Measurements from ENCODE around the gene FAM221B.

The FAM221B gene

GRCh38 chr9:35792826-35793225, 35.7 kb downstream of the FAM221B start:
- in situ Hi-C loops (cut with MboI; ENCODE audit: low sequenced_read_pairs): loop anchor here (25.0 kb wide), 1 partner anchor 94 kb away; no protein-coding TSS in a partner anchor

DNA sequence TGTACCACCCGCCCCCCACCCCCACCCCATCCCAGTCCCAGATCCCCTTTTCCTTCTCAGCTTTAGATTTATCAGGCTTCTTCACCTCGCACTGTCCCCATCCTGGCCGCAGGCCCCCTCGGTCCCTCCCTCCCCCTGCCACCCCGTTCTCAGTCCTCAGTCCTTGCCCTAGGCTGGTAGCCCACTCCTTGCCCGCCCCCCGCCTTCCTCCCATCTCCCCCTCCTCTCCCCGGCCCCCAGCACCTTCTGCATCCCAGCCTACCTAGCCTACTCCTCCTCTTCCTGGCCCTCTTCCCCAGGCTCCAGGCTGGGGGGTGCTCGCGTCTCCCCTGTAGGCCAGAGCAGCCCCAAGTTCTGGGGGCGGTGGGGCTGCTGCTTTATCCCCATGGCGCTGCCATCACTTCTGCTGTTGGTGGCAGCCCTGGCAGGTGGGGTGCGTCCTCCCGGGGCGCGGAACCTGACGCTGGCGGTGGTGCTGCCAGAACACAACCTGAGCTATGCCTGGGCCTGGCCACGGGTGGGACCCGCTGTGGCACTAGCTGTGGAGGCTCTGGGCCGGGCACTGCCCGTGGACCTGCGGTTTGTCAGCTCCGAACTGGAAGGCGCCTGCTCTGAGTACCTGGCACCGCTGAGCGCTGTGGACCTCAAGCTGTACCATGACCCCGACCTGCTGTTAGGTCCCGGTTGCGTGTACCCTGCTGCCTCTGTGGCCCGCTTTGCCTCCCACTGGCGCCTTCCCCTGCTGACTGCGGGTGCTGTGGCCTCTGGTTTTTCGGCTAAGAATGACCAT, 36.3 kb downstream of the FAM221B start:
- in situ Hi-C loops (cut with MboI; ENCODE audit: low sequenced_read_pairs): loop anchor here (25.0 kb wide), 1 partner anchor 95 kb away; no protein-coding TSS in a partner anchor

DNA sequence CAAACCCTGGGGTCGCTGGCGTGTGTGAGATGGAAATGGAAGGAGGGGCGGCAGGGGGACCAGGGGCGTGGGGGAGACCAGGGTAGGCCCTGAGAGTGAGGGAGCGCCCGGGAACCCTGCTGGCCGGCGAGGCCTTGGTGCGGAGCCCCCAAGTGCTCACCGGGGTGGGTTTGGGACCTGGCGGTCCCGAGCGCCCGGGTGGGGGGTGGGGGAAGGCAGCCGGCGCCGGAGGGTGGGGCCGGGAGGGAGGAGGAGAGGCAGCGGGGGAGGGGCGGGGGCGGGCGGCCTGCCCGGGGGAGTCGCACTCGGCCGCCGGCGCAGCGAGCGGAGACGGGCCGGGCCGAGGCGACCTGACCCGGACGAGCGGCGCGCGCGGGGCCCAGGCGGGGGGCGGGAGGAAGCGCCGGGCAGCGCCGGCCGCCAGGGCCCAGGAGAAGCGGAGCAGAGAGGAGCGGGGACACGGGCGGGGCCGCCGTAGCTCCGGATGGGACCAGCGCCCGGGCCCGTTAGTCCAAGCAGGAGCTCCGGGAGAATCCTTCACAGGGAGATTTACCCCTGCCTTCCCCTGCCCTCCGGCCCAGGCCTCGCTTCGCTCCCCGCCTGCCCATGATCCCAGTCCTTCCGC, 37.1 kb downstream of the FAM221B start, which contains the start of gene NPR2:
Gene NPR2, plus strand, starts transcription at position 295 of the 625 bp plus-strand sequence. CDS start 818 bp downstream, outside the sequence.
- in situ Hi-C loops (cut with MboI; ENCODE audit: low sequenced_read_pairs): loop anchor here (25.0 kb wide), 1 partner anchor 96 kb away; no protein-coding TSS in a partner anchor

DNA sequence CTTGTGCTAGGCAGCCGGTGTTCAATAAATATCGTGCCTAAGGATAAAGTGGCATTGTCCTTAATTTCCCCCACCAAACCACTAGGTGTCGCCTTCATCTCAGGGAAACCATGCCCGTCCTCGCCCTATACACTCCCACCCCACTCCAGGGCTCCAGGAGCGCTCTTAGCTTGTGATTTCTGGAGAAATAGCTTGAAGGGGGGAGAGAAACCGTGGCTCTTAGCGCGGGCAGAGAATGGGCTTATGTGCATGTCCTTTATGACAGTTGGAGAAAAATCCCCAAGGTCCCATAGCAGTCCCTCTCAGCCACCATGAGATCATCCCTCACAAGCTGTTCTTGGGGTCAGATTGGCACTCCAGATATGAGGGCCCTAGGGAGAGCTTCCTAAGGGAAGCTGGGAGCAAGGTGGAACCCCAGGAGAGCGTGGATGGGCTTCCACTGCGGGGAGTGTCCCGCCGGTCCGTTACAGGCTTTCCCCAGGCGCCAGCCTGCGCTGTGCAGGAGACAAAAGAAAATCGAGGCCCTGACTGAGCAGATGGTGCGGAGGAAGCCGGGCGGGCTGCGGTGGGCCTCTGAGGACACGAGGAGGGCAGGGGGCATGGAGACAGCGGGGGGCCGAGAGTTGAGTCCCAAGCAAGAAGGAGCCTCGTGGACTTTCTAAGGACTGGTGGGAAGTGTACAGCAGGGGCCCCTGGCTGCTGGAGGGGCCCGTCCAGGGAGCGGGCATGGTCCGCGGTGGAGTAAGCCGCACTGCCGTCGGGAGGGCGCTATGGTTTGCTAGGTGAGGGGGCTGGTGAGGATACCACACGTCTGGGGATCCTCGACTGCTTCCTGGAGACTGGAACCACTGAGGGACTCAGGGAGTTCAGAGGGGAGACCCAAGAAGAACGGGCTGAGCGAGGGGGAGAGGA, 37.9 kb downstream of the FAM221B start:
- in situ Hi-C loops (cut with MboI; ENCODE audit: low sequenced_read_pairs): loop anchor here (25.0 kb wide), 1 partner anchor 97 kb away; no protein-coding TSS in a partner anchor

- in situ Hi-C loops (cut with MboI; ENCODE audit: low sequenced_read_pairs): loop anchor here (25.0 kb wide), 1 partner anchor 97 kb away; no protein-coding TSS in a partner anchor
Measured at GRCh38 chr9:35790025-35790384, 38.5 kb downstream of the FAM221B start.

GRCh38 chr9:35789541-35789940, 39.0 kb downstream of the FAM221B start:
- in situ Hi-C loops (cut with MboI; ENCODE audit: low sequenced_read_pairs): loop anchor here (25.0 kb wide), 1 partner anchor 98 kb away; no protein-coding TSS in a partner anchor

GRCh38 chr9:35783418-35783817, 45.1 kb downstream of the FAM221B start:
- in situ Hi-C loops (cut with MboI; ENCODE audit: low sequenced_read_pairs): loop anchor here (25.0 kb wide), 1 partner anchor 104 kb away; no protein-coding TSS in a partner anchor

GRCh38 chr9:35781066-35781465, 47.5 kb downstream of the FAM221B start:
- in situ Hi-C loops (cut with MboI; ENCODE audit: low sequenced_read_pairs): loop anchor here (25.0 kb wide), 1 partner anchor 106 kb away; no protein-coding TSS in a partner anchor

DNA sequence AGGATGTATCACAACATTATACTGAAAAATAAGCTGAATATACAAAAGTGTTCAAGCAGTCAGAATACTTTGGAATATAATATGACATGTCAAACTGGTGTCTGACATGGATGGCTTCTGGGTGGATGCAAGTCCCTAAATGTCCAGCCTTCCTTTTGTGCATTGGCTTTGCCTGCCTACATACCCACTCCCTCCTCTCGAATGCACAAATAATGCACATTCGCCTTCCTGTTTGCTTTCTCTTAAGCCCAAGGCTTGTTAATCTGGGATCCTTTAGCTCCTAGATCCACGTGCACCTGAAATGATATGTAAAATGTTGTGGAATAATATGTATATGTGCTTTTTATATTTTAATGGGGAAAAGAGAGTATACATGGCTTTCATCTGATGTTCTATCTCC, 50.0 kb downstream of the FAM221B start:
- in situ Hi-C loops (cut with MboI; ENCODE audit: low sequenced_read_pairs): loop anchor here (25.0 kb wide), 1 partner anchor 109 kb away; no protein-coding TSS in a partner anchor

DNA sequence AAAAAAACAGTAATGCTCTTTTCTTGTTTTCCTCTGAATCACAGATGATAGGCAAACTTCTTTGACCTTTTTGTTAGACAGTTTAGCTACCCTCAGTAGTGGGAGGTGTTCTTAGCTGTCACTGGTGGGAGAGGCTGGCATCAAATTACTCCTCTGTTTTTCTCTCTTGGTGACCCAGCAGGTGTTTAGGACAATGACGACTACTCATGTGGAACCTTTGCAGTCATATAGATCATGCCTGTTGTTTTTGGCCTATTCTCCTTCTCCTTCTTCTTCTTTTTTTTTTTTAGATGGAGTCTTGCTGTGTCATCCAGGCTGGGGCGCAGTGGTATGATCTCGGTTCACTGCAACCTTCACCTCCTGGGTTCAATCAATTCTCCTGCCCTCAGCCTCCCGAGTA, 52.5 kb downstream of the FAM221B start:
- in situ Hi-C loops (cut with MboI; ENCODE audit: low sequenced_read_pairs): loop anchor here (25.0 kb wide), 1 partner anchor 111 kb away; no protein-coding TSS in a partner anchor

- in situ Hi-C loops (cut with MboI; ENCODE audit: low sequenced_read_pairs): loop anchor here (25.0 kb wide), 1 partner anchor 112 kb away; no protein-coding TSS in a partner anchor
Measured at GRCh38 chr9:35774907-35775635, 53.5 kb downstream of the FAM221B start.

- in situ Hi-C loops (cut with MboI; ENCODE audit: low sequenced_read_pairs): no loop called here
Measured at GRCh38 chr9:35771943-35772342, 56.6 kb downstream of the FAM221B start.

DNA sequence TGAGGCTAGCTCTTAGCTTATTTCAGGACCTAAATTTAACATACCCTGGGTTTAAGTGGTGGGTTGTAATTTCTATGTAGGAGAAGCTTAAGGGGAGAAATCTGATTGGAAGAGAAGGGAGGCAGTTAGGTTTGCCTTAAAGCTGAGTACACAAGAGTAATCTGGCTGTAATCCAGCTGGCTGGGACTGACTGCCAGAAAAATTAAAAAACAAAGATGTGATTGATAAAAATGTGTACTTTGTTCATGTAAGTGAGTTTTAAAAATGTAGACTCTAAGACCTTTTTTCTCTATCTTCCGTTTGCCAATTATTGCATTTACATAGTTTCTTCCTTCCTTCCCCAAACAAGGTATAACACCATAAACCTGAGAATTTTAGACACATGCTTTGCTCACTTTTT, 57.0 kb downstream of the FAM221B start:
- in situ Hi-C loops (cut with MboI; ENCODE audit: low sequenced_read_pairs): no loop called here

- in situ Hi-C loops (cut with MboI; ENCODE audit: low sequenced_read_pairs): no loop called here
Measured at GRCh38 chr9:35771075-35771433, 57.5 kb downstream of the FAM221B start.

DNA sequence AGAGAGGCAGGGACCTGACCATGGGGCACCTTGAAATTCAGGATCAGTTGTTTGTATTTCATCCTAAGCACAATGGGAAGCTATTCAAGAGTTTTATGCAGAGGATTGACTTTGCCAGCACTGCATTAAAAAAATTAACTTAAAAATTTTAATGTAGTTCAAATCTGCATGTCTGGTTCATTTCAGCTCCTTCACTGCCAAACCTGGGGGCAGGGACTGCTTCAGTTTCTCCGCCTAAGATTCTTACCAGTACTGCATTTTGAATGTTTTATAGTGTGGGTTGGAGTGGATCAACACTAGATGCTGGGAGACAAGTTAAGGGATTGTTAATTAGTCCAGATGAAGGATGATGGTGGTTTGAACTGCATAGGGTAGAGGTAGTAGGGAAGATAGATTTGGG, 58.8 kb downstream of the FAM221B start:
- in situ Hi-C loops (cut with MboI; ENCODE audit: low sequenced_read_pairs): no loop called here

DNA sequence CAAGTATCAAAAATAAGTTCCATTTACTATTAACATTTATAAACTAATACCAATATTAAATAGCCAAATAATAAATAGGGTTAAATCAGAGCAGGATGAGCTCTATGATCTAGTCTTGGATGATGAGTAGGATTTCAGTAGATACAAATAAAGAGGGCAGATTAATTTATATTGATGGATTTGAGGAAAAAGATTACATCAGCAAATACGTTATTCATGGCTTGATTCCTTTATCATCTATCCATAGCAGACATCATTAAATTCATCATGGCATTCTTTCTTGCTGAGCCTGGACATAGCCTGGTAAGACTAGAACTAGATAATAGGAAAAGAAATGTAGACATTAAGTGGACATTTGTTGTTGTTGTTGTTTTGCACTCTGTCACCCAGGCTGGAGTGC, 61.1 kb downstream of the FAM221B start:
- in situ Hi-C loops (cut with MboI; ENCODE audit: low sequenced_read_pairs): no loop called here

DNA sequence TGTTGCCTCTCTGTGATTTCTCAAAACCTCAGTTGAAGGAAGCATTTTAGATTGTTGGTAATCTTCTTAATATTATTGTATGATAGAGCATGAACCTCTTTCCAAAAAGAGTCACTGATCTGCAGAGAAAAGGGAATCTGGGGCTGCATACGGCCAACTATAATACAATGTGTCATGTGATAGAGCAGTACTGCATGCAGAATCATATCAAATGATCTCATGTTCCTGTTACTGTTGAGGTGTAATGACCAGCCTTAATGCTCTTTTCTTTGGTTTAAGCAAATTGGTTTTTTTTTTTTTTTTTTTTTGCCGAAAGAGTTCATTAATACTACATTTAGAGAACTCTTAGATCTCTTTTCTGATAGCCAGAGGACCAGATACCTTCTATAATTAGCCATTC, 61.5 kb downstream of the FAM221B start:
- in situ Hi-C loops (cut with MboI; ENCODE audit: low sequenced_read_pairs): no loop called here
